Hepatic stellate cell (primary cell): Measurements from ENCODE around the gene SKP1.

Experiments used
- DNase-seq: peaks from one replicate; pipeline ENCODE4 v3.0.0; 2011; ENCODE audit warnings: low spot score

The SKP1 gene

GRCh38 chr5:134143944-134144941, 32.5 kb downstream of the SKP1 start:
- no peak for DNase-seq

GRCh38 chr5:134143431-134143830, 33.3 kb downstream of the SKP1 start:
- DNase-seq: no peak

DNA sequence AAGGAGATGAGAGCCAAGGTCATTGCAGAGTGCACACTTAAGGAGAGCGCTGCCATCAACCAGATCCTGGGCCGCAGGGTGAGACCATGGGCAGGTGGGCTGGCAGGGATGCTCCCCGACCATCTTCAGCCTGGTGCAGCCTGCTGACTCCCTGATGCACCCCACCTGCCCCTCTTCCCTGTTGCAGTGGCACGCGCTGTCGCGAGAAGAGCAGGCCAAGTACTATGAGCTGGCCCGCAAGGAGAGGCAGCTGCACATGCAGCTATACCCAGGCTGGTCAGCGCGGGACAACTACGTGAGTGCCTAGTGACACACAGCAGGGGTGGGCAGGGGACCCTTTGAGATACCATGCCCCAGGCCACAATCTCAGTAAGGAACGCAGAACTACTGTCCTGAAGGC, 33.9 kb downstream of the SKP1 start:
- no peak for DNase-seq

DNA sequence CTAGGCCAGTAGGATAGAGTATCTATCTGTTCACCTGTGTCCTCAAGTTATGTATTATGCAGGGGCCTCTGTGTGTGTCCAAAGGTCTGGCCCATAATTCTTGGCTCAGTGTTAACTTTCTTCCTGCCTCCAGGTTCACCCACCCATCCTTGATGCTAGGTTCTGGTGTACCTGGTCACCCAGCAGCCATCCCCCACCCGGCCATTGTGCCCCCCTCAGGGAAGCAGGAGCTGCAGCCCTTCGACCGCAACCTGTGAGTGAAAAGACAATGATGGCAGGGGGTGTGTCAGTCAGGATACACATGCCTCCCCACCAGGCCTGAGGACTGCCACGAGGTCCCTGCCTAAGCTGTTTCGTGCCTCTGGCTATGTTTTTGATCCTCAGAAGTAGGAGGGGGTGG, 34.7 kb downstream of the SKP1 start:
- no peak for DNase-seq

GRCh38 chr5:134141331-134142050, 35.3 kb downstream of the SKP1 start:
- no peak for DNase-seq

GRCh38 chr5:134140530-134141201, 36.1 kb downstream of the SKP1 start:
- DNase-seq: peak; percentile 78

- DNase-seq: no peak
Observed at GRCh38 chr5:134139891-134140469, 36.8 kb downstream of the SKP1 start.

DNA sequence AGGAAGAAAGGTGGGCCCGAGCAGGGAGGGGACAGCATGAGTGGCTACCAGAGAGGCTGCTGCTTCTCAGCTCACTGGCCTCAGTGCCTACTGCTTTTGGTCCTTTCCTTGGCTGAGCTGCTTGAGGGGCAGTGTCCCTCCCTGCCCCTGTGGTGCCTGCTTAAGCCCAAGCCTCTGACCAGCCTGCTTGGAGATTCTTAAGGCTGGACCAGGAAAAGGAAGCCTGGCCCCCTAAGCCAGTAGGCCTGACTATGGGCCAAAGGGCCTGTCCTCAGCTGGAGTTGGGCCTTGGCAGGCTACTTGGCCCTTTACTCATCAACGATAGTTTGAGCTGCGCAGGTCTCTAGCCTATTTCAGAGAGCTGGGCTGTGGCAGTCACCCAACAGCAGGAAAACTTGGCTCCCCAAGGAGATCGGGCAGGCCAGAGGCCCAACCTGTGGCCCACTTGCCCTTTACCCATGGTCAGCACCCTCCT, 37.3 kb downstream of the SKP1 start:
- DNase-seq: no peak

DNA sequence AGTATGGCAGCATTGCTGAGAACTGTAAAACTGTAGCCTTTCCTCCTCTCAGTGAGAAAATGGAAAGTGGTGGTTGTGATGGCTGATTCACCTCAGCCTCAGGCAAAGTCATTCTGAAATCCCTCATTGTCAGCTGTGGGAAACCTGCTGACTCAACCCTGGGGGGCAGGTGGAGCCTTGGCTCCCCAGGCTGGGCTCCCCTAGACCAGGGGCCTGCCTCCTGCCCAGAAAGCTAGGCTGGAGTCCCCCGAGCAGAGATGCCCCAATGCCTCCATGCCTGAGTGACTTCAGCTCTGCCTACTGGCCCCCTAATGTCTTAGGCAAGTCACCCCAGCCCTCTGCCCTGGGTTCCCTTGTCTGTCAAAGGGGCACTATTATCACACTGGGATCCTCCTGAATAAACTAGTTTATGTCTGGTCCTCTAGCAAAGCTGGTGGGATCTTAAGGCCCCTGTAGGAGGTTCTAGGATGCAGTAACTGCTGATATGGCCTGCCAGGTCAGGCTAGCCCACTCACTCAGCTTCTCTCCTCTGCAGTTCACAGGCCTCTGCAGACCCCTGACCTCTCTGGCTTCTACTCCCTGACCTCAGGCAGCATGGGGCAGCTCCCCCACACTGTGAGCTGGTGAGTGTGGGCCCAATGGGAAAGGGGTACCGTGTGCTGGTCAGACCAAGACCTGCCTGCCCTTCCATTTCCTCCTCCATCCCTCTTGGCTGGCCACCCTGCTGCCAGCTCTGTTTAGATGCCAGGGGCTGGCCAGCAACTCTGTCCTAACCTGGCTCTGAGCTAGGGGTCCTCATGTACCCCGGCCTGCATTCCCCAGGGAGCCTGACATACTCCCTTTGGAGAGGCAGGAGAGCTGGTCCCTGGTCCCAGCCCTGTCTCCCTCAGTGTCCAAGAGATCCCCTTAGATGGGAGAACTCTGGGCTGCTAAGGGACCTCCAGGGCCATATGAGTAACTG, 38.1 kb downstream of the SKP1 start:
- no peak for DNase-seq

- DNase-seq: no peak
Observed at GRCh38 chr5:134136771-134137170, 40.0 kb downstream of the SKP1 start.

GRCh38 chr5:134136221-134136631, 40.5 kb downstream of the SKP1 start:
- no peak for DNase-seq

GRCh38 chr5:134135091-134135655, 41.6 kb downstream of the SKP1 start:
- DNase-seq: no peak

- DNase-seq: no peak
Observed at GRCh38 chr5:134133995-134134541, 42.7 kb downstream of the SKP1 start.

- DNase-seq: no peak
Observed at GRCh38 chr5:134133188-134133994, 43.4 kb downstream of the SKP1 start.

GRCh38 chr5:134132372-134133187, 44.2 kb downstream of the SKP1 start:
- DNase-seq: no peak

GRCh38 chr5:134131578-134132350, 45.0 kb downstream of the SKP1 start:
- no peak for DNase-seq

- no peak for DNase-seq
Observed at GRCh38 chr5:134131165-134131564, 45.6 kb downstream of the SKP1 start.
